Activated CD4-positive, alpha-beta T cell treated with anti-CD3 and anti-CD28 coated beads for 4 hours (primary cell): ENCODE measurements around the gene TOX4.

ENCODE experiments used
- DNase-seq, 2 donors: peaks; one replicate each; pipeline ENCODE4 v3.0.0-alpha.2; 2020

TOX4 gene

GRCh38 chr14:21503376-21503775, 26.4 kb downstream of the TOX4 start:
- DNase-seq: no peak

- DNase-seq: no peak
These were observed 28.1 kb downstream of the TOX4 start for GRCh38 chr14:21505012-21505553.

DNA sequence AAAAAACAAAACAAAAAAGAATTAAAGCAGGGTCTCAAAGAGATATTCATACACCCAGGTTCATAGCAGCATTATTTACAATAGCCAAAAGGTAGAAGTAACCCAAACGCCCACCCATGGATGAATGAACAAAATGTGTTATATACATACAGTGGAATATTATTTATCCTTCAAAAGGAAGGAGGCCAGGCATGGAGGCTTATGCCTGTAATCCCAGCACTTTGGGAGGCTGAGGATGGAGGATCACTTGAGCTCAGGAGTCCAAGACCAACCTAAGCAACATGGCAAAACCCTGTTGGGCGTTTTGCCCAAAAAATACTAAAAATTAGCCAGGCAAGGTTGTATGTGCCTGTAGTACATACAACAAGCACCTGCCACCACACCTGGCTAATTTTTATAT, 29.6 kb downstream of the TOX4 start:
- no peak for DNase-seq

DNA sequence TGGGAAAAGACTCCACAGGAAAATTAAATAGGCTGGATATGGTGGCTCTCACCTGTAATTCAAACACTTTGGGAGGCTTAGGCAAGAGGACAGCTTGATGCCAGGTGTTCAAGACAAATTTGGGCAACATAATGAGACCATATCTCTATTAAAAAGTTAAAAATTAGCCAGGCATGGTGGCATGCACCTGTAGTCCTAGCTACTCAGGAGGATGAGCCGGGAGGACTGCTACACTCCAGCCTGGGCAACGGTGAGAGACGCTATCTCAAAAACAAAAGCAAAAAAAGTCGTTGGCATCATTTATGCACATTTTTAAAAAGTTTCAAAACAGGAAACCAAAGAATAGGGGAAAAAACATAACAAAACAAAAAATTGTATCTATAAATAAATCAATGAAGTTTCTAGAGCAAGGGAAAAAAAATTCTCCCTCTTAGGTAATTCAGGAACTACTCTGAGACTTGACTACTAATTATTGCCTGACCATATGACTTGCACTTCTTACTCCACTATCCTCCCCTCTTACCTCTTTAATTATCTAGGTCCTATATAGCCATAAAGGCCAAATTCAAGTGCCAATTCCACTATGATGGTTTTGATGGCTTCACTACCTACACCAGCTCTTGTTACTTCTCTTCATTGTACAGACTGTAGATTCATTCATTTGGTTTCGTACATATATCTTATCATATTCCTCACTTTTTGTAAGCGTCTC, 32.6 kb downstream of the TOX4 start:
- DNase-seq: no peak

- DNase-seq: peak; percentile 92
These were observed 34.0 kb downstream of the TOX4 start, which contains the start of gene METTL3 for GRCh38 chr14:21510735-21511657. Gene METTL3, minus strand, starts transcription at chr14:21511340. Its CDS starts 117 bp downstream, at chr14:21511223.

- no peak for DNase-seq
These were observed 37.3 kb downstream of the TOX4 start for GRCh38 chr14:21514341-21514740.

GRCh38 chr14:21518725-21519124, 41.7 kb downstream of the TOX4 start:
- DNase-seq: no peak

- no peak for DNase-seq
These were observed 43.8 kb downstream of the TOX4 start for GRCh38 chr14:21520767-21521166.

- no peak for DNase-seq
These were observed 44.5 kb downstream of the TOX4 start for GRCh38 chr14:21521501-21521900.

GRCh38 chr14:21523203-21523602, 46.2 kb downstream of the TOX4 start:
- no peak for DNase-seq

DNA sequence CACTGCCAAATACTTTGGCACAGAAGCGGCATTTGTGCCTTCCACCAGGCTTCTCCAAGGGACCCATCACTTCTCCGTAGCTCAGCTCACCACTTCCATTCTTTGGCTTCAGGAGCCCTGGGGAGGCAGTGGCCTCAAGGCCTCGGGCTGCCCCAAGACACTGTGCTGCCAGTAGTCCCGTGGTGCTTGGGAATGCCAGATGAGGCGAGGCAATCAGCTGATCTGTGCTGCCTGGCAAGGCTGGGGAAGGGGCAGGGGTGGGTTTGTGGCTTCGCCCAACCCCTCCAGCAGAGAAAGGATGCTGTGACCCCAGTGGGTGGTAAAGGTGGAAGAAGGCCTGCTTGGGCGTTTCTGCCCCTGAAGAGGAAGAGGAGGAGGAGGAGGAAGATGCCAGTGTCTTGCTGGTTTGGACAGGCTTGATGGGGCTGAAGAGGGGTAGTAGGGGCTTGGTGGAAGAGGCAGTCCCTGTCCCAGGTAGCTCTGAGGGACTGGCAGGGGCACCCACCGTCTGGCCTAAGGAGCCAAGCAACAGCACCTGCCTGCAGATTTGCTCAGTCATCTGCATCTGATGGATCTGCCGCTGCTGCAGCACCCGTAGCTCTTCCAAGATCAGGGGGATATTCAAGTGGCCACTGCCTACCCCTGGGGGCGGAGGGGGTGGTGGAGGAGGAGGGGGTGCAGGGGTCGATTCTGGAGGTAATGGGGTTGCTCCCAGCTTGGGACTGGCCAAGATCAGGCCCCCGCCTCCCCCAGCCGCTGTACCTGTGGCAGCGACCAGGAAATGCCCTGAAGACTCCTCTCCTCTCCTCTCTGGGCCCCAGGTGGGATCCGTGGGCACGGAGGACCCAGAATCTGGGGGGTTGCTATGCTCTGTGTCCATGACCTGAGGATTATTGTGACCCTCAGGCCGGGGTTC, 47.8 kb downstream of the TOX4 start:
- DNase-seq: no peak

- no peak for DNase-seq
These were observed 48.6 kb downstream of the TOX4 start for GRCh38 chr14:21525571-21525961.

DNA sequence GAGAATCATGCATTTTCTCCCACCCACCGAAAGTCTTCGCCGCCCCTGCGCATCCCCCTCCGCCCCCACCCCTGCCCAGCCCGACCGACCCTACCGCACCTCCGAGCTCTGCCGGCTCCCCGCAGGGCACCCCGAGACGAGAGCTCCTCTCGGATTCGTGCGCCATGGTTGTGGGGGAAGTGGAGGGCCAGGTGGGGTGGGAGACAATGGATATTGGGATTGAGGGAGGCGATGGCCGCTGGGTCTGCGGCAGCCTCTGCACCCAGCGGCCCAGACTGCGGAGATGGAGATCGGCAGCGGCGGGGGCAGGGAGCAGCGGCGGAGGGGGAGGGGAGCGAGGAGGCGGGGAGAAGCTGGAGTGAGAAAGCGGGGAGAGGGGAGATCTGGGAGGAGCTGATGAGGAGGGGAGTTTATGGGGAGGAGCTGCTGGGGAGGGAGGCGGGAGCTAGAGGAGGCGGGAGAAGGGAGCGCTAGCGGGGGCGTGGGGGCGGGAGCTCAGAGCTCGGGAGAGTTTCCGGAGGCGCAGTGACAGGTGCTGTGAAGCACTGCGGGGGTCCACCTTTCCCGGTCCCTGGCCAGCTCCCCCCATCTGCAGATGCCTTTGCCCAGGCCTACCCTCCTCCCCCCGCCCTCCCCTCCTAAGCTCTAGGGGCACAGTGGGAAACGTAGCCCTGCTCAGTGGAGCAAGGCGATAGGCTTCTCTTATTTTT, 49.1 kb downstream of the TOX4 start, which contains the start of gene SALL2:
TSS of gene SALL2 (minus strand) at position 385 of the 710 bp plus-strand sequence. CDS start at position 166, 219 bp downstream.
- peak; percentile 71 to 72 for DNase-seq

DNA sequence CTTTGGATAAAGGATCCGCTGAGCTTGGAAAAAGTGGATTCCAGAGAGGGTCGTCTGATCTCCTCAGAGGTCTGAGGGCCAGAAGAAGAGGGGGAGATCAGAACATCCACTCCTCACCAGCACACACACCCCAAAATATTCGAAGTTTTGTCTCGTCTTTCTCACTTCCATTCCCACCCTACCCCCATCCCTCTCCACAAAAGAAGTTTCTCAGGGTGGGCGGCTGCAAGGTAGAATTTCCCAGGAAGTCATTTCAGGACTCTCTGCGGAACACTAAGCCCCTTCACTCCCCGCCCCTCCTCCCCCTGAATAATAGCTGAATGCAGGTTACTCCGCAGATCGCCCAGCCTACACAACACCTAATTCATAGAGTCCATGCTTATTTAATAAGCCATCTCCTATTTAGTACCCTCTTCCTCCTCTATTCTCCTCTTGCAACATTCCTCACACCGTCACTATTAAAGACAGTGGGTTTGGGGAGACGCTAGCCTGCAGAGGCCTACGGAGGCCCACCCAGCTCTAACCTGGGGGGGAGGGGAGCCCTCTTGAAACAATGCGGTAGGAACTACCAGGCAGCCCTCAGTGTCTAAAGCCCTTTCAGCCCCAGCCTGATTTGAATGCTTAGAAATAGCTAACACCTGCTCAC, 49.8 kb downstream of the TOX4 start:
- DNase-seq: no peak

GRCh38 chr14:21527318-21527679, 50.3 kb downstream of the TOX4 start:
- no peak for DNase-seq

DNA sequence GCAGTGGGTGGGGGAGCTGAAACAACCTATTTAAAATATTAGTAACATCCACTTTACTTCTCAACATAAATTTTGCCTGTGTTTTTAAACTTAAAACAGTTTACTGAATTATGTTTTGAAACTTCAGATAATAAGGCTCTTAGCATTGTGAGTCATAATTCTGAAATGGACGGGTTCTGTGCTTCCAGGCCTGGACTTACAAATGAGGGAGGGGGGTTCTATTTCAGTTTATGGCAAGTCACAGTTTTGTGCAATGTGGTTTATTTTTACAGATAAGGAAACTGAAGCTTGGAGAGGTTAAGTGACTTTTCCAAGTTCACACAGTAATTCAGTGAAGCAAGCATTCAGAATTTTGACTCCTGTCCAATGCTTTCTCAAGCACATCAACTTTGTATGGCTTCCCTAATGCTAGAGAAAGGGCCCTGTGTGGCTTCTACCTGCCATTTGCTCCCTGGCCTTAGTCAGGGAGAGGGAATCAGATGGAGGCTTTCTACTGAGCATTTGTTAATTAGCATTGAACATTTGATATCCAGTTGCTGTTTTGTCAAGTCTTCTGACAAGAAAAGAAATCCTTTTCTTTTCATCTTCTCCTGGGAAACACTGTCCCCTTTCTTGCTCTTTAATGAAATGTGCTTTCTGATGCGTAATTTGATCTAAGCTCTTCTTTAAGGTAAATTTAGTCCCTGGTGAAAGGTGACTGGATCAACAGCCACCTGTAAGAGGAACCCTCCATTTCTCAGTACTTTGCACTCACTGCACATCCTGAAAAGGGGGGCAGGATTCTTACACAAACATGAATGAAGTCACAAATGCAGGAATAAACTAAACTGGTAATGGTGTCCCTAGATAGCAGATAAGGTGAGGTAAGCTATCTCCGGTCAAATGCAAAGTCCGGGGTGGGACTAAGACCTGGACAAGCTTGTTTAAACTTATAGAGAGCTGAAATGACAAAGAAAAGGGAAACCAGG, 51.7 kb downstream of the TOX4 start:
- DNase-seq: no peak

DNA sequence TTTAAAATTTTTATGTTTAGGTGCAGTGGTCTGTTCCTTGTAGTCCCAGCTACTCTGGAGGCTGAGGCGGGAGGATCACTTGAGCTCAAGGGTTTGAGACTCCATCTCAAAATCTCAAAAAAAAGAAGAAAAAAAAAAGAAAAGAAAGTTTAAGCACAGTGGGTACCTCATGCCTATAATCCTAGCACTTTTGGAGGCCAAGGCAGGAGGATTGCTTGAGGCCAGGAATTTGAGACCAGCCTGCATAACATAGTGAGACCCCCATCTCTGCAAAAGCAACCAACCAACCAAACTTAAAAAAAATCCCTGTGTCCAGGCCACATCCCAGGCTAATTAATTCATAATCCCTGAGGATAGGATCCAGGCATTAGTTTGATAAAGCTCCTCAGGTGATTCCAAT, 52.5 kb downstream of the TOX4 start:
- DNase-seq: no peak

- no peak for DNase-seq
These were observed 56.3 kb downstream of the TOX4 start for GRCh38 chr14:21533294-21533693.

GRCh38 chr14:21534576-21534975, 57.6 kb downstream of the TOX4 start:
- no peak for DNase-seq
